ENCODE results near the gene SRRD.

Gene SRRD

DNA sequence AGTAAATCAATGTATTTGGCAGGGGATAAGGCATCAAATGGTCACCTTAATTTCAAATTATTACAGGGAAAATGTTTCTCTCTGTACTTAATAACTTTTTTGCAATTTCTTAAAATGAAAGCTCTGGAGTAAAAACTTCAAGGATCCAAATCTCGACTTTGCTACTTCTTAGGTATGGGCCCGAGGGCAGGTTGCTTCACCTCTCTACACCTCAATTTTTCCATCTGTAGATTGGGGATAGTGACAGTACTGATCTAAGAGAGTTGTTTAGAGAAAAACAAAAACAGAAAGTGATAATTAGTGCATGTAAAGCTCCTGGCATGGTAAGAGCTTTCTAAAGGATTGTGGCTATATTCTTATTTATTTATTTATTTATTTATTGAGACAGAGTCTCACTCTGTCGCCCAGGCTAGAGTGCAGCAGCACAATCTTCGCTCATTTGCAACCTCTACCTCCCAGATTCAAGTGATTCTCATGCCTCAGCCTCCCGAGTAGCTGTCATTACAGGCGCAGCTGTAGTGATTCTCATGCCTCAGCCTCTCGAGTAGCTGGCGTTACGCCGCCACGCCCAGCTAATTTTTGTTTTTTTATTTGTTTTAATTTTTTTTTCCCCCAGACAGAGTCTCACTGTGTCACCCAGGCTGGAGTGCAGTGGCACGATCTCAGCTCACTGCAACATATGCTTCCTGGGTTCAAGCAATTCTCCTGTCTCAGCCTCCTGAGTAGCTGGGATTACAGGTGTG lies 30.9 kb downstream of the SRRD start:
- Histone ChIP-seq H3K4me3 (no peak overlapping the region), H3K9me3 (ENCODE audit: low read depth, low read length) (no peaks in the 10 kb centered on the region), H3K36me3 (ENCODE audit: insufficient read depth, low read length) (peaks cover 13% of the 10 kb centered on the region), H3K27ac (no peak overlapping the region), H3K9ac (ENCODE audit: insufficient read length) (no peak overlapping the region)
- no peak for DNase-seq (ENCODE audit: low read depth, low spot score)
- TF ChIP-seq POLR2AphosphoS5 (IDR thresholded peaks at IDR 0.05; ENCODE audit: borderline replicate concordance, low read depth, low read length) (no peak), EZH2 (IDR thresholded peaks at IDR 0.05) (no peak), FOXP2 (optimal IDR thresholded peaks at IDR 0.05; ENCODE audit: control extremely low read depth, extremely low read length, insufficient read depth) (no peak)

DNA sequence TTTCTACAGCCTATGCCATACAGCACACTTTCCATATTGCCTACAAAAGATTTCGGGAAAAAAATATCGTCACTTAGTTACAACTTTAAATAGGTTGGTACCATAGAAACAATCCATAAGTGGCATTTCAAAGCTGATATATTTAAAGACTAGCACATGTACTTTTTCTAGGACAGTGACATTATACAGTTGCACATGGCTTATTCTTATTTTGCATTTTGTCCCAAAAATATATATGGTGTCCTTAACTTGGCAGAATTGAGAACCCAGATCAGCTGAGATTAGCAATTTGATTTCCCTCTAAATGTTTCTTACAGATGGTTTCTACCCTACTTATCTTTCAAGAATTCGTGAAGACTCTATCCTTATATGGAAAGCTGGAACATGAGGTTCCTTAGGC lies 32.3 kb downstream of the SRRD start:
- no peaks in the 10 kb centered on the region for H3K9me3 ChIP-seq (ENCODE audit: low read depth, low read length)

DNA sequence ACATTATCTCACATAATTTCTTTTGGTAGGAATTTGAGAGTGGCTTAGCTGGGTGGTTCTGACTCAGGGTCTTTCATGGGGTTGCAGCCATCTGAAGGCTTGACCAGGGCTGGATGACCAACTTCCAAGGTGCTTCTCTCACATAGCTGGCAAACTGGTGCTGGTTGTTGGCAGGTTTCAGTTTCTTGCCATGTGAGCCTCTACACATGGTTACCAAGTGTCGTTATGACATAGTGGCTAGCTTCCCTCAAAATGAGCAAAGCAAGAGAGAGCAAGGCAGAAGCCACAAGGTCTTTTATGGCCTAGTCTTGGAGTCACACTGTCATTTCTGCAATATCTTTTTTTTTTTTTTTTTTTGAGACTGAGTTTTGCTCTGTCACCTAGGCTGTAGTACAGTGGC lies 32.8 kb downstream of the SRRD start:
- Histone ChIP-seq H3K9me3 (ENCODE audit: low read depth, low read length) (no peaks in the 10 kb centered on the region), H3K36me3 (ENCODE audit: insufficient read depth, low read length) (no peaks in the 10 kb centered on the region), H3K4me3 (no peak overlapping the region), H3K9ac (ENCODE audit: insufficient read length) (no peak overlapping the region), H3K27ac (no peak overlapping the region)
- no peak for TF ChIP-seq POLR2AphosphoS5 (IDR thresholded peaks at IDR 0.05; ENCODE audit: borderline replicate concordance, low read depth, low read length)
- no peak for TF ChIP-seq FOXP2 (optimal IDR thresholded peaks at IDR 0.05; ENCODE audit: control extremely low read depth, extremely low read length, insufficient read depth)
- TF ChIP-seq EZH2 (IDR thresholded peaks at IDR 0.05), result no peak
- DNase-seq (ENCODE audit: low read depth, low spot score), result no peak

More for the DNA sequence above, 32.3 kb downstream of the SRRD start:
- no peak overlapping the region for H3K4me3 ChIP-seq
- H3K36me3 ChIP-seq (ENCODE audit: insufficient read depth, low read length), result no peaks in the 10 kb centered on the region
- no peak overlapping the region for H3K27ac ChIP-seq
- TF ChIP-seq FOXP2 (optimal IDR thresholded peaks at IDR 0.05; ENCODE audit: control extremely low read depth, extremely low read length, insufficient read depth) (no peak), EZH2 (IDR thresholded peaks at IDR 0.05) (no peak), POLR2AphosphoS5 (IDR thresholded peaks at IDR 0.05; ENCODE audit: borderline replicate concordance, low read depth, low read length) (no peak)
- no peak for DNase-seq (ENCODE audit: low read depth, low spot score)
- no peak overlapping the region for H3K9ac ChIP-seq (ENCODE audit: insufficient read length)

DNA sequence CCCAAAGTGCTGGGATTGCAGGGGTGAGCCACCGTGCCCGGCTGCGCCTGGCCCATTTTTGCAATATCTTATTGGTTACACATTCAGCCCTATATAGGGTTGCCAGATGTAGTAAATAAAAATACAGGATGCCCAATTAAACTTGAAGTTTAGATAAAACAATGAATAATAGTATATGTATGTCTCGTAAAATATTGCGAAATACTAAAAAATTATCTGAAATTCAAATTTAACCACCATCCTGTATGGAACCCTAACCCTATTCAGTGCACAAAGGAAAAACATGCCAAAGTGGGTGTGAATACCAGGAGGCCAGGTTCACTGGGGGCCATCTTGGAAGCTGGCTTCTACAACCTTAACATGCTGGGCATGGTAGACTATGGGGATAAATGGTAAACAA lies 33.8 kb downstream of the SRRD start:
- H3K36me3 ChIP-seq (ENCODE audit: insufficient read depth, low read length), result no peaks in the 10 kb centered on the region
- H3K27ac ChIP-seq, result no peak overlapping the region
- no peak overlapping the region for H3K9ac ChIP-seq (ENCODE audit: insufficient read length)
- no peak overlapping the region for H3K4me3 ChIP-seq
- no peak for TF ChIP-seq FOXP2 (optimal IDR thresholded peaks at IDR 0.05; ENCODE audit: control extremely low read depth, extremely low read length, insufficient read depth)
- TF ChIP-seq POLR2AphosphoS5 (IDR thresholded peaks at IDR 0.05; ENCODE audit: borderline replicate concordance, low read depth, low read length), result no peak
- TF ChIP-seq EZH2 (IDR thresholded peaks at IDR 0.05), result no peak
- H3K9me3 ChIP-seq (ENCODE audit: low read depth, low read length), result no peaks in the 10 kb centered on the region
- no peak for DNase-seq (ENCODE audit: low read depth, low spot score)

DNA sequence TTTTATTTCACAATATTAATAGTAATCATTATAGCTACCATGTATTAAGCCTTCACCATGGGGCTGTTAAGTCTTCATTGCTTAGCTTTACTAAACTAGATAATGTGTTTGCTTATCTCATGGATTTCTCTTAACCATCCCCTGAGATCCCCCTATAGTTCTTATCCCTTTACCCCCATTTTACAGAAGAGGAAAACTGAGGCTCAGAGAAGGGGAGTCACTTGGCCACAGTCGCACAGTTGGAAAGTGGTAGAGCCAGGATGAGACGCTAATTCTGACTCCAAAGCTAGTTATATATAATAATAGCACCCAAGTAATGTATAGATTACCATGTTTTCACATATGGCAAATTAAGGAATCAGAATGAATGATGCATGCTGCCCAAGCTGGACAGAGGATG lies 38.3 kb downstream of the SRRD start:
- no peak overlapping the region for H3K4me3 ChIP-seq
- H3K9me3 ChIP-seq (ENCODE audit: low read depth, low read length), result no peaks in the 10 kb centered on the region
- no peak overlapping the region for H3K27ac ChIP-seq
- no peak for TF ChIP-seq FOXP2 (optimal IDR thresholded peaks at IDR 0.05; ENCODE audit: control extremely low read depth, extremely low read length, insufficient read depth)
- TF ChIP-seq POLR2AphosphoS5 (IDR thresholded peaks at IDR 0.05; ENCODE audit: borderline replicate concordance, low read depth, low read length), result no peak
- no peak for TF ChIP-seq EZH2 (IDR thresholded peaks at IDR 0.05)
- no peak overlapping the region for H3K9ac ChIP-seq (ENCODE audit: insufficient read length)
- H3K36me3 ChIP-seq (ENCODE audit: insufficient read depth, low read length), result no peaks in the 10 kb centered on the region
- no peak for DNase-seq (ENCODE audit: low read depth, low spot score)

DNA sequence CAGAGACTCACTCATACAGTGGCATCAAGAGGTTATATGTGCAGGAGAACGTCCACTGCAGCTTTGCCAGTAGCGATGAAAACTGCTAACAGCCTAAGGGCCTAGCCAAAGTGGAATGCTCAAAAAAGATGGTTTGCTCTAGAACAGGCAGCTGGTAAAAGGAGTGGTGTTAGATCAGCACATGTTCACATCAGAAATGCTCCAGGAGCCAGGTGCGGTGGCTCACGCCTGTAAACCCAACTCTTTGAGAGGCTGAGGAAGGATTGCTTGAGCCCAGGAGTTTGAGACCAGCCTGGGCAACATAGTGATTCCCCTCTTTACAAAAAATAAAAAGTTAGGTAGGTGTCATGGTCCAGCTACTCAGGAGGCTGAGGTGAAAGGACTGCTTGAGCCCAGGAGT lies 38.9 kb downstream of the SRRD start:
- no peak overlapping the region for H3K9ac ChIP-seq (ENCODE audit: insufficient read length)
- H3K27ac ChIP-seq, result no peak overlapping the region
- no peaks in the 10 kb centered on the region for H3K36me3 ChIP-seq (ENCODE audit: insufficient read depth, low read length)
- TF ChIP-seq FOXP2 (optimal IDR thresholded peaks at IDR 0.05; ENCODE audit: control extremely low read depth, extremely low read length, insufficient read depth) (no peak), POLR2AphosphoS5 (IDR thresholded peaks at IDR 0.05; ENCODE audit: borderline replicate concordance, low read depth, low read length) (no peak), EZH2 (IDR thresholded peaks at IDR 0.05) (no peak)
- no peak for DNase-seq (ENCODE audit: low read depth, low spot score)
- no peaks in the 10 kb centered on the region for H3K9me3 ChIP-seq (ENCODE audit: low read depth, low read length)
- no peak overlapping the region for H3K4me3 ChIP-seq

DNA sequence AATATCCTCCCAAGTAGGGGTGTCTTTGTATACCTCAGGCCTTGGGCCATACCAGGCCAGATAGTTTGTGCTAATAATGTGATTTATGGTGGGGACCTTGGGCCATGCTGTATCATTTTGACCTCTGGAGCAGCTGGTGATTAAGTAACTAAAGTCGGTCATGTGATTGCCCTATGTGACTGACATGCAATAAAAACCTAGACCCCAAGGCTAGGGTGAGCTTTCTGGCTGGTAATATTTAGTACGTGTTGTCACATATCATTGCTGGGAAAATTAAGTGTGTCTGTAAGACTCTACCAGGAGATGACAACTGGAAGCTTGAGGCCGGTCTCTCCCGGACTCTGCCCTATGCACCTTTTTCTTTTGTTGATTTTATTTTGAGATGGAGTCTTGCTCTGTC lies 41.2 kb downstream of the SRRD start:
- DNase-seq (ENCODE audit: low read depth, low spot score), result no peak
- no peak overlapping the region for H3K27ac ChIP-seq
- TF ChIP-seq FOXP2 (optimal IDR thresholded peaks at IDR 0.05; ENCODE audit: control extremely low read depth, extremely low read length, insufficient read depth) (no peak), POLR2AphosphoS5 (IDR thresholded peaks at IDR 0.05; ENCODE audit: borderline replicate concordance, low read depth, low read length) (no peak), EZH2 (IDR thresholded peaks at IDR 0.05) (no peak)
- H3K9me3 ChIP-seq (ENCODE audit: low read depth, low read length), result no peaks in the 10 kb centered on the region
- H3K4me3 ChIP-seq, result no peak overlapping the region
- H3K9ac ChIP-seq (ENCODE audit: insufficient read length), result no peak overlapping the region
- H3K36me3 ChIP-seq (ENCODE audit: insufficient read depth, low read length), result no peaks in the 10 kb centered on the region

DNA sequence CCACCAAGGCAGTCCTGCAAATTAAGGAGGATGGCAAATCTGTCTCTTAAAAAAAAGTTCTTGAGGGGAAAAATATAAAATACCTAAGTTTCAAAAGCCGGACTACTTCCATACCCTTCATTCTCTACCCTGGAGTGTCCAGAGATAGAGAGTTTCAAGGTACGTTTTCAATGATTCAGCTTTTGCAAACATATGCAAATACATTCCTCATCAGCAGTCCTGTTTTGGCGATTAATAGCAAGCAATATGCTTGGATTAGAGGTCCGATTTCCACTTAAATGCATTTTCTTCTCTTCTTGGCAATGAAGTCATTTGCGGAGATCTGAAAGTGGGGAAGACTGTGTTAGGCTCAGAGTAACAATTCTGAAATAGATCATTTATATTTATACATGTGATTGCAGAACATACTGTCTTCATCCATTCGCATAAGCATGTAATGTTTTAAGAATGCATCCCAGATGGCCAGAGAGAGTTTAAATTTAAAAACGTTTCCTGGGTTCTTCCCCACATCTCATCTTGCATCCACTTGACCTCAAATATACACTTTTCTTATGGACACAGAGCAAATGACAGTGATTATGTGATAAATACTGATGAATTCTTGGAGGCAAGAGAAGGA lies 42.4 kb downstream of the SRRD start:
- DNase-seq (ENCODE audit: low read depth, low spot score), result no peak
- TF ChIP-seq POLR2AphosphoS5 (IDR thresholded peaks at IDR 0.05; ENCODE audit: borderline replicate concordance, low read depth, low read length) (no peak), FOXP2 (optimal IDR thresholded peaks at IDR 0.05; ENCODE audit: control extremely low read depth, extremely low read length, insufficient read depth) (no peak), EZH2 (IDR thresholded peaks at IDR 0.05) (no peak)
- Histone ChIP-seq H3K36me3 (ENCODE audit: insufficient read depth, low read length) (no peaks in the 10 kb centered on the region), H3K27ac (no peak overlapping the region), H3K4me3 (no peak overlapping the region), H3K9me3 (ENCODE audit: low read depth, low read length) (no peaks in the 10 kb centered on the region), H3K9ac (ENCODE audit: insufficient read length) (no peak overlapping the region)

Measured in SK-N-MC (cell line).